HepG2 (cell line): ENCODE measurements around the gene PRDX3. TPM values are rescaled to one million over a fixed set of nuclear protein-coding genes. Genes with fewer than 3 reads are reported as not detected.

Experiments used
- ATAC-seq: fragments of 200-7000 bp; cut with Tn5 transposase; 3 replicates; pipeline ENCODE4 v1.9.1; 2020; ENCODE audit warnings: mild to moderate bottlenecking, moderate library complexity
- BruUV-seq: library from RNA; stranded (reverse); fragments of 400-500 nt; replicated peaks from 2 replicates; lab custom pipeline; 2021; lab: Mats Ljungman, UMichigan
- CTCF ChIA-PET: fragments of 300-600 bp; formaldehyde crosslinking; extraction: SDS; loops from one replicate; lab custom pipeline; 2021; ENCODE audit warnings: low total read pairs, inconsistent platforms, low intra/inter-chr PET ratio; lab: Yijun Ruan, JAX
- POLR2A ChIA-PET: fragments of 350-600 bp; sonication (Branson Sonifier 250); formaldehyde crosslinking; loops from one replicate; lab custom pipeline; 2020; ENCODE audit warnings: antibody characterized with exemption, inconsistent platforms; lab: Yijun Ruan, JAX
- DNase-seq: peaks from one replicate; pipeline ENCODE4 v3.0.0-alpha.2; 2015; ENCODE audit warnings: low spot score
- FAIRE-seq: peaks from 3 replicates; lab custom pipeline; 2011; peaks lifted over from hg19 to GRCh38; lab: Jason Lieb, UNC
- H2AFZ ChIP-seq: one replicate; pipeline ENCODE4 v1.6.1; 2011; ENCODE audit warnings: low read length, inconsistent platforms
- H3K27ac ChIP-seq: fragments of 300-600 bp; 3 replicates; pipeline ENCODE4 v1.8.0; 2011; ENCODE audit warnings: mixed run types, mild to moderate bottlenecking, mixed read lengths, low read length, inconsistent platforms; ENCODE audit not compliant: insufficient read depth; ENCODE audit errors: extremely low read length
- H3K27me3 ChIP-seq, 2 experiments: fragments of 200-600 bp in 1 of 2; 2 replicates in 1 of 2; 3 replicates in 1 of 2; pipeline versions ENCODE4 v1.6.0 to v1.8.0; 2011; ENCODE audit warnings: low read length in 2 of 2, mild to moderate bottlenecking in 2 of 2, moderate library complexity in 2 of 2, inconsistent platforms in 1 of 2; ENCODE audit not compliant: insufficient read depth in 2 of 2, control insufficient read depth in 1 of 2
- H3K36me3 ChIP-seq, 2 experiments: fragments of 200-600 bp in 1 of 2; replicated peaks in 1 of 2; 2 replicates in 1 of 2; 3 replicates in 1 of 2; pipeline versions ENCODE4 v1.5.1 to v1.8.0; 2011; ENCODE audit warnings: low read length in 2 of 2, inconsistent platforms in 1 of 2; ENCODE audit not compliant: insufficient read depth in 2 of 2, control insufficient read depth in 1 of 2
- H3K4me1 ChIP-seq: 2 replicates; pipeline ENCODE4 v1.5.1; 2012; ENCODE audit warnings: low read length, inconsistent platforms; ENCODE audit not compliant: insufficient read depth
- H3K4me2 ChIP-seq: 2 replicates; pipeline ENCODE4 v1.6.0; 2011; ENCODE audit warnings: low read depth, low read length, inconsistent platforms
- H3K4me3 ChIP-seq, 3 experiments: fragments of 200-600 bp in 1 of 3; sonication (generic), shearing (Covaris generic) in 1 of 3; replicated peaks in 1 of 3; 2 replicates each; pipeline ENCODE4 v1.5.1; 2011 to 2016; ENCODE audit warnings: low read length in 3 of 3, inconsistent platforms in 2 of 3, low read depth in 2 of 3, mild to moderate bottlenecking in 2 of 3, control low read depth in 1 of 3, mixed read lengths in 1 of 3; ENCODE audit not compliant: insufficient read depth in 1 of 3
- H3K79me2 ChIP-seq: one replicate; pipeline ENCODE4 v1.6.1; 2011; ENCODE audit warnings: low read length, inconsistent platforms; ENCODE audit not compliant: insufficient read depth
- H3K9ac ChIP-seq: 2 replicates; pipeline ENCODE4 v1.6.0; 2011; ENCODE audit warnings: mild to moderate bottlenecking, low read depth, low read length, inconsistent platforms; ENCODE audit not compliant: insufficient read depth
- H3K9me3 ChIP-seq: 2 replicates; pipeline ENCODE4 v1.5.1; 2012; ENCODE audit warnings: mild to moderate bottlenecking, low read length
- H4K20me1 ChIP-seq: 2 replicates; pipeline ENCODE4 v1.6.0; 2011; ENCODE audit warnings: inconsistent platforms, mild to moderate bottlenecking, low read length, moderate library complexity; ENCODE audit not compliant: insufficient read depth
- FOXJ3 ChIP-seq: sonication (generic); formaldehyde crosslinking; IDR thresholded peaks from 2 replicates; pipeline ENCODE4 v1.4.0; 2020; ENCODE audit warnings: missing genetic modification reagents, mild to moderate bottlenecking, borderline replicate concordance
- GPN1 ChIP-seq: sonication (generic); formaldehyde crosslinking; IDR thresholded peaks from 2 replicates; pipeline ENCODE4 v1.5.1; 2020; ENCODE audit warnings: missing genetic modification reagents, borderline replicate concordance
- GZF1 ChIP-seq: sonication (generic); formaldehyde crosslinking; IDR thresholded peaks from 2 replicates; pipeline ENCODE4 v1.5.1; 2020; ENCODE audit warnings: mild to moderate bottlenecking, missing genetic modification reagents
- NR0B2 ChIP-seq: sonication (generic); formaldehyde crosslinking; IDR thresholded peaks from 2 replicates; pipeline ENCODE4 v1.4.0; 2020; ENCODE audit warnings: mild to moderate bottlenecking, missing genetic modification reagents
- REXO4 ChIP-seq: sonication (generic); formaldehyde crosslinking; IDR thresholded peaks from 2 replicates; pipeline ENCODE4 v1.8.0; 2022; ENCODE audit warnings: missing genetic modification reagents, mild to moderate bottlenecking, borderline replicate concordance
- SALL1 ChIP-seq: sonication (generic); formaldehyde crosslinking; IDR thresholded peaks from 2 replicates; pipeline ENCODE4 v1.8.0; 2022; ENCODE audit warnings: mild to moderate bottlenecking, missing genetic modification reagents
- SMAD3 ChIP-seq: sonication (generic); formaldehyde crosslinking; IDR thresholded peaks from 2 replicates; pipeline ENCODE4 v1.4.0; 2020; ENCODE audit warnings: missing genetic modification reagents
- SNAI1 ChIP-seq: sonication (generic); formaldehyde crosslinking; IDR thresholded peaks from 2 replicates; pipeline ENCODE4 v1.5.0; 2020; ENCODE audit warnings: mild to moderate bottlenecking, missing genetic modification reagents, borderline replicate concordance
- TEAD3 ChIP-seq: optimal IDR thresholded peaks from 2 replicates; pipeline ENCODE3; 2016; ENCODE audit warnings: borderline replicate concordance
- TP53 ChIP-seq: sonication (generic); formaldehyde crosslinking; conservative IDR thresholded peaks from 2 replicates; pipeline ENCODE4 v1.4.0; 2020; ENCODE audit warnings: missing genetic modification reagents
- YEATS4 ChIP-seq: sonication (generic); formaldehyde crosslinking; IDR thresholded peaks from 2 replicates; pipeline ENCODE4 v1.4.0; 2020; ENCODE audit warnings: missing genetic modification reagents, borderline replicate concordance
- ZBTB49 ChIP-seq: sonication (generic); formaldehyde crosslinking; IDR thresholded peaks from 2 replicates; pipeline ENCODE4 v1.4.0; 2020; ENCODE audit warnings: missing genetic modification reagents, borderline replicate concordance
- ZNF207 ChIP-seq: fragments of 450-650 bp; IDR thresholded peaks from 2 replicates; pipeline ENCODE4 v1.6.1; 2016; ENCODE audit warnings: antibody characterized with exemption, borderline replicate concordance
- ZNF263 ChIP-seq: sonication (generic); formaldehyde crosslinking; IDR thresholded peaks from 2 replicates; pipeline ENCODE4 v1.4.0; 2020; ENCODE audit warnings: missing genetic modification reagents
- ZNF558 ChIP-seq: sonication (generic); formaldehyde crosslinking; IDR thresholded peaks from 2 replicates; pipeline ENCODE4 v1.9.0; 2022; ENCODE audit warnings: mild to moderate bottlenecking, missing genetic modification reagents, borderline replicate concordance
- ZNF691 ChIP-seq: sonication (generic); formaldehyde crosslinking; IDR thresholded peaks from 2 replicates; pipeline ENCODE4 v1.4.0; 2020; ENCODE audit warnings: missing genetic modification reagents, low read depth, mild to moderate bottlenecking, borderline replicate concordance
- ZNF773 ChIP-seq: sonication (generic); formaldehyde crosslinking; IDR thresholded peaks from 2 replicates; pipeline ENCODE4 v1.4.0; 2020; ENCODE audit warnings: missing genetic modification reagents, borderline replicate concordance
- WGBS: methylation state at CpG from one replicate; pipeline ENCODE4 v1.1.6; 2017; ENCODE audit warnings: low lambda C conversion rate; 5-methylcytosine and 5-hydroxymethylcytosine counted together
- in situ Hi-C: cut with HindIII; loops from 2 replicates; pipeline ENCODE4 v1.10.0; 2017; ENCODE audit warnings: low pct_unique_long_range_greater_than_20kb; ENCODE audit not compliant: extremely low pct_ligation_motif_present
- intact Hi-C: fragments of 100-400 bp; cut with micrococcal nuclease; formaldehyde crosslinking; loops from one replicate; pipeline ENCODE4 v1.10.0; 2022; ENCODE audit not compliant: unreplicated experiment
- polyA plus RNA-seq, 8 experiments: library from polyadenylated mRNA; depleted of rRNA in 3 of 8; stranded (reverse) in 7 of 8; unstranded in 1 of 8; fragments of >200 nt; fragmentation: Illumina TruSeq in 4 of 8; extraction: Trizol in 4 of 8; gene quantifications; 2 replicates each; pipeline versions ENCODE4 v1.2.1 to v1.2.3, GENCODE V29; 2011 to 2016; ENCODE audit warnings: low read depth in 4 of 8, missing spikeins in 1 of 8, mixed read lengths in 1 of 8; ENCODE audit not compliant: insufficient read depth in 1 of 8
- total RNA-seq, 5 experiments: library from RNA; depleted of rRNA; stranded (reverse); fragments of >200 nt; fragmentation: Illumina TruSeq; extraction: Trizol; gene quantifications; 2 replicates each; pipeline ENCODE4 v1.2.3, GENCODE V29; 2016; ENCODE audit warnings: low read depth in 1 of 5
- TF ChIP-seq, protein P1 (sequence below): sonication (generic); formaldehyde crosslinking; IDR thresholded peaks from 2 replicates; pipeline ENCODE4; 2020; ENCODE audit warnings: missing genetic modification reagents, mild to moderate bottlenecking, borderline replicate concordance

The PRDX3 gene
- total and polyA plus RNA-seq, 2 of the 13 experiments (the other 11 are each of a cell fraction or from before 2014, with no cell fraction given): 407 to 565 TPM

DNA sequence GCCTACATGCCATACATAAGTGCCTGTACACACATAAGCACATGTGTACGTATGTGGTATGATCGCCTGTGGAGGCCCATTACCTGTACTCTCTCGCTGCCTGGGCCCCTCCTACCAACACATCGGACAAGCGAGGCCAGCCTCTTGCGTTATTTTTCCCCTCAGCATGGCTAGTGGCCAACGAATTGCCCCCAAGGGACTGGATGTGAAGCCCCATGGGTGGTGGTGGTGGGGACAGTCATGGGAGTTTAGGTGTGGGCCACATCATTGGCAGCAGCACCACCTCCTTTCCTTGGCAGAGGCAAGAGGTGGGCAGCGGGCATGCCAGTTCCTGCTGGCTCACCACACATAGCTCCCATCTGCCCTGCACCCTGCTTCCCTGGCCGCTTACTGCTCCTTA is 38.8 kb upstream of the PRDX3 start:
- H3K27me3 ChIP-seq: no peaks in the 10 kb centered on the region
- no peak overlapping the region for H2AFZ ChIP-seq
- no peak overlapping the region for H3K4me2 ChIP-seq
- BruUV-seq: no TSS peak
- H4K20me1 ChIP-seq: no peaks in the 10 kb centered on the region
- H3K79me2 ChIP-seq: peaks cover 16% of the 10 kb centered on the region
- ChIA-PET POLR2A (no interaction called here), CTCF (no interaction called here)
- FAIRE-seq (no peak), DNase-seq (no peak), ATAC-seq (no peak)
- H3K9ac ChIP-seq: no peak overlapping the region
- H3K4me1 ChIP-seq: peaks cover 61% of the 10 kb centered on the region
- intact Hi-C loops: no loop called here
- H3K4me3 ChIP-seq: no peak overlapping the region
- 95% methylated on average over 9 of the region's 9 CpGs for WGBS
- in situ Hi-C loops: no loop called here
- H3K36me3 ChIP-seq: peaks cover 0 to 2% of the 10 kb centered on the region in 2 experiments; a peak in 1 of 5 replicates
- no peaks in the 10 kb centered on the region for H3K9me3 ChIP-seq
- H3K27ac ChIP-seq: no peak overlapping the region
- no peak for TF ChIP-seq FOXJ3 (CRISPR knock-in tag)
- TF ChIP-seq REXO4 (CRISPR knock-in tag): no peak
- no peak for TF ChIP-seq GZF1 (CRISPR knock-in tag)
- TF ChIP-seq, protein P1, sequence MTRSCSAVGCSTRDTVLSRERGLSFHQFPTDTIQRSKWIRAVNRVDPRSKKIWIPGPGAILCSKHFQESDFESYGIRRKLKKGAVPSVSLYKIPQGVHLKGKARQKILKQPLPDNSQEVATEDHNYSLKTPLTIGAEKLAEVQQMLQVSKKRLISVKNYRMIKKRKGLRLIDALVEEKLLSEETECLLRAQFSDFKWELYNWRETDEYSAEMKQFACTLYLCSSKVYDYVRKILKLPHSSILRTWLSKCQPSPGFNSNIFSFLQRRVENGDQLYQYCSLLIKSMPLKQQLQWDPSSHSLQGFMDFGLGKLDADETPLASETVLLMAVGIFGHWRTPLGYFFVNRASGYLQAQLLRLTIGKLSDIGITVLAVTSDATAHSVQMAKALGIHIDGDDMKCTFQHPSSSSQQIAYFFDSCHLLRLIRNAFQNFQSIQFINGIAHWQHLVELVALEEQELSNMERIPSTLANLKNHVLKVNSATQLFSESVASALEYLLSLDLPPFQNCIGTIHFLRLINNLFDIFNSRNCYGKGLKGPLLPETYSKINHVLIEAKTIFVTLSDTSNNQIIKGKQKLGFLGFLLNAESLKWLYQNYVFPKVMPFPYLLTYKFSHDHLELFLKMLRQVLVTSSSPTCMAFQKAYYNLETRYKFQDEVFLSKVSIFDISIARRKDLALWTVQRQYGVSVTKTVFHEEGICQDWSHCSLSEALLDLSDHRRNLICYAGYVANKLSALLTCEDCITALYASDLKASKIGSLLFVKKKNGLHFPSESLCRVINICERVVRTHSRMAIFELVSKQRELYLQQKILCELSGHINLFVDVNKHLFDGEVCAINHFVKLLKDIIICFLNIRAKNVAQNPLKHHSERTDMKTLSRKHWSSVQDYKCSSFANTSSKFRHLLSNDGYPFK (CRISPR knock-in tag): no peak
- TF ChIP-seq ZNF207: no peak
- no peak for TF ChIP-seq SNAI1 (CRISPR knock-in tag)
- TF ChIP-seq SMAD3 (CRISPR knock-in tag): no peak
- no peak for TF ChIP-seq TEAD3 (CRISPR knock-in tag)
- TF ChIP-seq ZNF263 (CRISPR knock-in tag): no peak
- no peak for TF ChIP-seq SALL1 (CRISPR knock-in tag)
- no peak for TF ChIP-seq GPN1 (CRISPR knock-in tag)
- TF ChIP-seq ZNF691: no peak
- TF ChIP-seq ZNF773: no peak
- no peak for TF ChIP-seq YEATS4 (CRISPR knock-in tag)
- TF ChIP-seq ZBTB49 (CRISPR knock-in tag): no peak
- no peak for TF ChIP-seq ZNF558 (CRISPR knock-in tag)
- no peak for TF ChIP-seq TP53 (CRISPR knock-in tag)
- no peak for TF ChIP-seq NR0B2
- TF ChIP-seq, all 625 proteins: peak for 0
